Activated T-helper 2 cell treated with anti-CD3 and anti-CD28 coated beads, Interferon-gamma antibody, Interleukin-2, Interleukin-4, amounts not matched to agents 10 μg/mL and 5 μg/mL and 100 μg/mL, durations not matched to agents 14 hours and 24 hours and 36 hours (primary cell): ENCODE measurements around the gene UBQLN4. TPM values are rescaled to one million over a fixed set of nuclear protein-coding genes. Genes with fewer than 3 reads are reported as not detected.

Experiments
- DNase-seq: peaks from one replicate; pipeline ENCODE4 v3.0.0; 2021; ENCODE audit warnings: low spot score
- H3K27ac Mint-ChIP-seq: one replicate; pipeline ENCODE4 v1.8.0; 2021; ENCODE audit warnings: mixed read lengths
- H3K27me3 Mint-ChIP-seq: one replicate; pipeline ENCODE4 v1.8.0; 2021; ENCODE audit warnings: low read depth, mixed read lengths
- H3K36me3 Mint-ChIP-seq: one replicate; pipeline ENCODE4 v1.8.0; 2021; ENCODE audit warnings: low read depth, mixed read lengths
- H3K4me1 Mint-ChIP-seq: one replicate; pipeline ENCODE4 v1.8.0; 2021; ENCODE audit warnings: low read depth, mixed read lengths
- H3K4me3 Mint-ChIP-seq: one replicate; pipeline ENCODE4 v1.8.0; 2021; ENCODE audit warnings: low read depth, mild to moderate bottlenecking, moderate library complexity, mixed read lengths
- H3K9me3 Mint-ChIP-seq: one replicate; pipeline ENCODE4 v1.8.0; 2021; ENCODE audit warnings: mixed read lengths
- intact Hi-C: fragments of 100-400 bp; cut with micrococcal nuclease; formaldehyde crosslinking; loops from one replicate; pipeline ENCODE4 v1.15.1; 2023
- total RNA-seq: library from RNA; stranded (reverse); gene quantifications from 2 replicates; pipeline ENCODE4 v1.2.3, GENCODE V29; 2022

UBQLN4 gene
- total RNA-seq, 1 donor from 2014 or later: 71.3 TPM

GRCh38 chr1:156090138-156090839 lies 36.7 kb upstream of the UBQLN4 start:
- no peak for DNase-seq
- H3K4me1 Mint-ChIP-seq: peaks cover 2% of the 10 kb centered on the region
- intact Hi-C loops: loop anchor here (1.0 kb wide), 2 partner anchors 40 to 135 kb away; no protein-coding TSS in a partner anchor
- H3K4me3 Mint-ChIP-seq: no peak overlapping the region
- no peak overlapping the region for H3K27ac Mint-ChIP-seq
- no peaks in the 10 kb centered on the region for H3K36me3 Mint-ChIP-seq
- H3K9me3 Mint-ChIP-seq: no peaks in the 10 kb centered on the region
- peaks cover 24% of the 10 kb centered on the region for H3K27me3 Mint-ChIP-seq

GRCh38 chr1:156089704-156090103 lies 36.1 kb upstream of the UBQLN4 start:
- H3K9me3 Mint-ChIP-seq: no peaks in the 10 kb centered on the region
- H3K36me3 Mint-ChIP-seq: no peaks in the 10 kb centered on the region
- peaks cover 2% of the 10 kb centered on the region for H3K4me1 Mint-ChIP-seq
- H3K27me3 Mint-ChIP-seq: peaks cover 28% of the 10 kb centered on the region
- no peak overlapping the region for H3K27ac Mint-ChIP-seq
- H3K4me3 Mint-ChIP-seq: no peak overlapping the region
- intact Hi-C loops: loop anchor here (1.0 kb wide), 2 partner anchors 41 to 136 kb away; no protein-coding TSS in a partner anchor
- DNase-seq: no peak

GRCh38 chr1:156086256-156086662 lies 32.7 kb upstream of the UBQLN4 start:
- H3K4me1 Mint-ChIP-seq: peaks cover 6% of the 10 kb centered on the region
- no peak overlapping the region for H3K4me3 Mint-ChIP-seq
- H3K27me3 Mint-ChIP-seq: peaks cover 45% of the 10 kb centered on the region
- no peaks in the 10 kb centered on the region for H3K9me3 Mint-ChIP-seq
- intact Hi-C loops: no loop called here
- no peaks in the 10 kb centered on the region for H3K36me3 Mint-ChIP-seq
- DNase-seq: no peak
- no peak overlapping the region for H3K27ac Mint-ChIP-seq

GRCh38 chr1:156083800-156084790 lies 30.5 kb upstream of the UBQLN4 start:
- intact Hi-C loops: no loop called here
- H3K27me3 Mint-ChIP-seq: peaks cover 62% of the 10 kb centered on the region
- no peaks in the 10 kb centered on the region for H3K9me3 Mint-ChIP-seq
- H3K27ac Mint-ChIP-seq: no peak overlapping the region
- H3K36me3 Mint-ChIP-seq: no peaks in the 10 kb centered on the region
- peaks cover 4% of the 10 kb centered on the region for H3K4me1 Mint-ChIP-seq
- DNase-seq: no peak
- H3K4me3 Mint-ChIP-seq: peak overlapping the region; percentile 74

GRCh38 chr1:156082309-156083091 lies 28.9 kb upstream of the UBQLN4 start, which contains the start of gene MEX3A:
TSS of gene MEX3A (minus strand) at chr1:156082465. CDS start at chr1:156081998, 467 bp downstream.
- peak; percentile 45 for DNase-seq
- intact Hi-C loops: loop anchor here (1.0 kb wide), 1 partner anchor 28 kb away; the partner anchor contains the start of gene LAMTOR2
- Mint-ChIP-seq H3K4me3 (peak within 1 kb of the TSS; percentile 85), H3K9me3 (no peaks in the 10 kb centered on the region), H3K27me3 (peaks cover 74% of the 10 kb centered on the region), H3K36me3 (no peaks in the 10 kb centered on the region), H3K27ac (peak within 1 kb of the TSS; percentile 29), H3K4me1 (peaks cover 4% of the 10 kb centered on the region)

GRCh38 chr1:156081917-156082308 lies 28.3 kb upstream of the UBQLN4 start:
- Mint-ChIP-seq H3K36me3 (no peaks in the 10 kb centered on the region), H3K27ac (no peak overlapping the region), H3K27me3 (peaks cover 70% of the 10 kb centered on the region), H3K4me3 (peak overlapping the region; percentile 85), H3K4me1 (peaks cover 4% of the 10 kb centered on the region), H3K9me3 (no peaks in the 10 kb centered on the region)
- intact Hi-C loops: loop anchor here (1.0 kb wide), 1 partner anchor 28 kb away; the partner anchor contains the start of gene LAMTOR2
- no peak for DNase-seq

GRCh38 chr1:156081180-156081916 lies 27.8 kb upstream of the UBQLN4 start:
- DNase-seq: no peak
- H3K27me3 Mint-ChIP-seq: peaks cover 65% of the 10 kb centered on the region
- peaks cover 4% of the 10 kb centered on the region for H3K4me1 Mint-ChIP-seq
- H3K4me3 Mint-ChIP-seq: peak overlapping the region; percentile 85
- no peaks in the 10 kb centered on the region for H3K36me3 Mint-ChIP-seq
- intact Hi-C loops: no loop called here
- no peak overlapping the region for H3K27ac Mint-ChIP-seq
- no peaks in the 10 kb centered on the region for H3K9me3 Mint-ChIP-seq

GRCh38 chr1:156080863-156081179 lies 27.2 kb upstream of the UBQLN4 start:
- H3K36me3 Mint-ChIP-seq: no peaks in the 10 kb centered on the region
- DNase-seq: no peak
- H3K9me3 Mint-ChIP-seq: no peaks in the 10 kb centered on the region
- H3K27ac Mint-ChIP-seq: no peak overlapping the region
- H3K27me3 Mint-ChIP-seq: peaks cover 61% of the 10 kb centered on the region
- H3K4me1 Mint-ChIP-seq: peaks cover 4% of the 10 kb centered on the region
- intact Hi-C loops: no loop called here
- H3K4me3 Mint-ChIP-seq: peak overlapping the region; percentile 69

- Mint-ChIP-seq H3K9me3 (no peaks in the 10 kb centered on the region), H3K27me3 (peaks cover 62% of the 10 kb centered on the region)
- intact Hi-C loops: no loop called here
Measured at GRCh38 chr1:156080241-156080862, 26.8 kb upstream of the UBQLN4 start.

GRCh38 chr1:156079762-156080161 lies 26.2 kb upstream of the UBQLN4 start:
- Mint-ChIP-seq H3K4me1 (peaks cover 7% of the 10 kb centered on the region), H3K36me3 (no peaks in the 10 kb centered on the region), H3K9me3 (no peaks in the 10 kb centered on the region), H3K27ac (no peak overlapping the region), H3K27me3 (peaks cover 60% of the 10 kb centered on the region), H3K4me3 (peak overlapping the region; percentile 31)
- intact Hi-C loops: no loop called here
- DNase-seq: no peak

More at GRCh38 chr1:156080241-156080862, 26.8 kb upstream of the UBQLN4 start:
- DNase-seq: no peak
- Mint-ChIP-seq H3K36me3 (no peaks in the 10 kb centered on the region), H3K4me1 (peaks cover 7% of the 10 kb centered on the region), H3K27ac (no peak overlapping the region), H3K4me3 (no peak overlapping the region)

GRCh38 chr1:156078728-156079127 lies 25.1 kb upstream of the UBQLN4 start:
- no peaks in the 10 kb centered on the region for H3K36me3 Mint-ChIP-seq
- peaks cover 7% of the 10 kb centered on the region for H3K4me1 Mint-ChIP-seq
- no peaks in the 10 kb centered on the region for H3K9me3 Mint-ChIP-seq
- H3K27me3 Mint-ChIP-seq: peaks cover 52% of the 10 kb centered on the region
- intact Hi-C loops: no loop called here
- H3K27ac Mint-ChIP-seq: no peak overlapping the region
- no peak for DNase-seq
- H3K4me3 Mint-ChIP-seq: no peak overlapping the region
